ENCODE measurements around the gene C1QTNF8.

Gene C1QTNF8

DNA sequence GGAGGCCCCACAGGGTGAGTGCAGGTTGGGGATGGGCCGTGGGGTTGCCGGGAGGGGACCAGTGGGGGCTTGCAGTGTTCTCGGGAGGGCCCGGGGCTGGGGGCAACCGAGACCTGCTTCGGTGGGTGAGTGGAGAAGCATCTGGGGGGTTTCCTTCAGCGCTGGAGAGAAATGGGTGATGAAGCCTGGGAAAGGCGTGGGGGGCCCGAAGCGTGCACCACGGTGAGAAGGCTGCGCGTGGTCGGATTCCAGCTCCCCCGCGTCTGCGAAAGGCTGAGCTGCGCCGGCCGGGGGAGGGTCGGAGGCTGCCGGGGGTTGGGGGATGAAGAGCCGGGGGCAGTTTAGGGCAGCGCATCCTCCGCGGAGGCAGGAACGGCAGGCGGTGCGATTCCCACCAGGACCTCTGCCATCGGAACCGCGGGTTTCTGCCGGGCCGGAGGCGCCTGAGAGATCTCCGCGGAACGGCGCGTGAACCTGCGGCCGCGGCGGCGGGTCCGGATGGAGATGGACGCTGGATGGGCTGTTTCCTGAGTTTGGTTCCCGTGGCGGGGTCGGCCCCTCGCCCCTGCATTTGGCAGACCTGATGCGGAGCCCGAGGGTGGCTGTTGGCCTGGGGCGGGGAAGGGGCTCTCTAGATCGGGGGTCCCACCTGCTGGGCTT, 30.4 kb downstream of the C1QTNF8 start:
- ATAC-seq: no peak
- no peak for TF ChIP-seq CSDC2 (CRISPR knock-in tag; IDR thresholded peaks at IDR 0.05)
- no peak for TF ChIP-seq ZNF70 (CRISPR knock-in tag; IDR thresholded peaks at IDR 0.05)
- no peak for TF ChIP-seq ESRRG (CRISPR knock-in tag; IDR thresholded peaks at IDR 0.05)
- TF ChIP-seq TOX (CRISPR knock-in tag; IDR thresholded peaks at IDR 0.05; ENCODE audit: borderline replicate concordance): no peak
- TF ChIP-seq TCF4 (CRISPR knock-in tag; IDR thresholded peaks at IDR 0.05; ENCODE audit: borderline replicate concordance): no peak
- TF ChIP-seq, protein P1, sequence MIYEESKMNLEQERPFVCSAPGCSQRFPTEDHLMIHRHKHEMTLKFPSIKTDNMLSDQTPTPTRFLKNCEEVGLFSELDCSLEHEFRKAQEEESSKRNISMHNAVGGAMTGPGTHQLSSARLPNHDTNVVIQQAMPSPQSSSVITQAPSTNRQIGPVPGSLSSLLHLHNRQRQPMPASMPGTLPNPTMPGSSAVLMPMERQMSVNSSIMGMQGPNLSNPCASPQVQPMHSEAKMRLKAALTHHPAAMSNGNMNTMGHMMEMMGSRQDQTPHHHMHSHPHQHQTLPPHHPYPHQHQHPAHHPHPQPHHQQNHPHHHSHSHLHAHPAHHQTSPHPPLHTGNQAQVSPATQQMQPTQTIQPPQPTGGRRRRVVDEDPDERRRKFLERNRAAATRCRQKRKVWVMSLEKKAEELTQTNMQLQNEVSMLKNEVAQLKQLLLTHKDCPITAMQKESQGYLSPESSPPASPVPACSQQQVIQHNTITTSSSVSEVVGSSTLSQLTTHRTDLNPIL (CRISPR knock-in tag; IDR thresholded peaks at IDR 0.05; ENCODE audit: low read depth): no peak
- TF ChIP-seq BACH2 (CRISPR knock-in tag; IDR thresholded peaks at IDR 0.05; ENCODE audit: borderline replicate concordance): no peak
- TF ChIP-seq ZFP3 (CRISPR knock-in tag; IDR thresholded peaks at IDR 0.05): no peak
- no peak for TF ChIP-seq GLIS3 (CRISPR knock-in tag; IDR thresholded peaks at IDR 0.05)
- TF ChIP-seq RARB (CRISPR knock-in tag; IDR thresholded peaks at IDR 0.05): no peak
- TF ChIP-seq CSRNP3 (CRISPR knock-in tag; IDR thresholded peaks at IDR 0.05): no peak
- no peak for TF ChIP-seq ZC3H10 (CRISPR knock-in tag; IDR thresholded peaks at IDR 0.05)
- no peak for TF ChIP-seq ZFP30 (CRISPR knock-in tag; IDR thresholded peaks at IDR 0.05)
- TF ChIP-seq ISL1 (CRISPR knock-in tag; IDR thresholded peaks at IDR 0.05): no peak
- no peak for TF ChIP-seq PPARA (CRISPR knock-in tag; IDR thresholded peaks at IDR 0.05; ENCODE audit: borderline replicate concordance)

DNA sequence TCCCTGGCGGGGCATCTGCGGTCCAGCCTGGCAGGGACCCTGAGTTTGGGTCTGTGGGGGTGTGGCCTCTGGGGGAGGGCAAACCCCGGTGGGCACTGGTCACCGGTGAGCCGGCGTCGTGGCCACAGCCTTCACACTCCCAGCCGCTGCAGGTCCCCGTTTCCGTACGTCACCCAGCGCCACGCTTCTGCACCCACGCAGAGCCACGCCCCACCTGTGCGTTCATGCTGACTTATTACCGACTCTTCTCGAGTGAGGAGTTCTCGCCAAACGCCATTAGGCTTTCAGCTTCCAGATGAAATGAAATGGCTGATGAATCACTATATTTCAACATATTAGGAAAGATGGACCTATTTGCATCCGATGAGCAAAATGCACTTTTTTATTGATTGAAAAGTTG, 32.3 kb downstream of the C1QTNF8 start:
- no peak for TF ChIP-seq PATZ1 (CRISPR knock-in tag; IDR thresholded peaks at IDR 0.05; ENCODE audit: borderline replicate concordance)
- no peak for TF ChIP-seq POU6F1 (CRISPR knock-in tag; IDR thresholded peaks at IDR 0.05; ENCODE audit: borderline replicate concordance, low read depth)
- no peak for ATAC-seq

- no peak for ATAC-seq
- TF ChIP-seq SNAI2 (CRISPR knock-in tag; IDR thresholded peaks at IDR 0.05) (no peak), CSDC2 (CRISPR knock-in tag; IDR thresholded peaks at IDR 0.05) (no peak), POU6F1 (CRISPR knock-in tag; IDR thresholded peaks at IDR 0.05; ENCODE audit: borderline replicate concordance, low read depth) (no peak), GLIS3 (CRISPR knock-in tag; IDR thresholded peaks at IDR 0.05) (no peak), OSR1 (CRISPR knock-in tag; IDR thresholded peaks at IDR 0.05) (no peak), ZFP3 (CRISPR knock-in tag; IDR thresholded peaks at IDR 0.05) (no peak), TOX (CRISPR knock-in tag; IDR thresholded peaks at IDR 0.05; ENCODE audit: borderline replicate concordance) (no peak)
- TF ChIP-seq, protein P2, sequence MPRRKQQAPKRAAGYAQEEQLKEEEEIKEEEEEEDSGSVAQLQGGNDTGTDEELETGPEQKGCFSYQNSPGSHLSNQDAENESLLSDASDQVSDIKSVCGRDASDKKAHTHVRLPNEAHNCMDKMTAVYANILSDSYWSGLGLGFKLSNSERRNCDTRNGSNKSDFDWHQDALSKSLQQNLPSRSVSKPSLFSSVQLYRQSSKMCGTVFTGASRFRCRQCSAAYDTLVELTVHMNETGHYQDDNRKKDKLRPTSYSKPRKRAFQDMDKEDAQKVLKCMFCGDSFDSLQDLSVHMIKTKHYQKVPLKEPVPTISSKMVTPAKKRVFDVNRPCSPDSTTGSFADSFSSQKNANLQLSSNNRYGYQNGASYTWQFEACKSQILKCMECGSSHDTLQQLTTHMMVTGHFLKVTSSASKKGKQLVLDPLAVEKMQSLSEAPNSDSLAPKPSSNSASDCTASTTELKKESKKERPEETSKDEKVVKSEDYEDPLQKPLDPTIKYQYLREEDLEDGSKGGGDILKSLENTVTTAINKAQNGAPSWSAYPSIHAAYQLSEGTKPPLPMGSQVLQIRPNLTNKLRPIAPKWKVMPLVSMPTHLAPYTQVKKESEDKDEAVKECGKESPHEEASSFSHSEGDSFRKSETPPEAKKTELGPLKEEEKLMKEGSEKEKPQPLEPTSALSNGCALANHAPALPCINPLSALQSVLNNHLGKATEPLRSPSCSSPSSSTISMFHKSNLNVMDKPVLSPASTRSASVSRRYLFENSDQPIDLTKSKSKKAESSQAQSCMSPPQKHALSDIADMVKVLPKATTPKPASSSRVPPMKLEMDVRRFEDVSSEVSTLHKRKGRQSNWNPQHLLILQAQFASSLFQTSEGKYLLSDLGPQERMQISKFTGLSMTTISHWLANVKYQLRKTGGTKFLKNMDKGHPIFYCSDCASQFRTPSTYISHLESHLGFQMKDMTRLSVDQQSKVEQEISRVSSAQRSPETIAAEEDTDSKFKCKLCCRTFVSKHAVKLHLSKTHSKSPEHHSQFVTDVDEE (CRISPR knock-in tag; IDR thresholded peaks at IDR 0.05): no peak
Observed at GRCh38 chr16:1062895-1063294, 33.1 kb downstream of the C1QTNF8 start.

Measured in SK-N-SH treated with all-trans-retinoic acid at 6 μM for 48 hours (cell line).